B cell (primary cell): ENCODE data around the gene CCDC102A. TPM values are rescaled to one million over a fixed set of nuclear protein-coding genes. Genes with fewer than 3 reads are reported as not detected.

Experiments
- ATAC-seq: fragments of 200-7000 bp; cut with Tn5 transposase; one replicate; pipeline ENCODE4 v1.10.0; 2021; ENCODE audit warnings: low read depth, mild to moderate bottlenecking, moderate number of reproducible peaks, moderate library complexity
- CTCF ChIA-PET: fragments of 350-600 bp; sonication (Branson Sonifier 250); formaldehyde crosslinking; loops from one replicate; lab custom pipeline; 2021; ENCODE audit warnings: antibody characterized with exemption, inconsistent platforms; lab: Charles Lee
- POLR2A ChIA-PET: fragments of 350-600 bp; sonication (Branson Sonifier 250); formaldehyde crosslinking; loops from one replicate; lab custom pipeline; 2021; ENCODE audit warnings: antibody characterized with exemption; lab: Charles Lee
- DNase-seq: peaks from one replicate; pipeline ENCODE4 v3.0.0; 2013
- H2AFZ ChIP-seq: 2 replicates; pipeline ENCODE4 v1.6.1; 2012; ENCODE audit warnings: mild to moderate bottlenecking, low read depth, low read length; ENCODE audit not compliant: insufficient read depth, poor library complexity, severe bottlenecking
- H3K27ac ChIP-seq, 2 donors: 1 replicate in 1 of 2; 2 replicates in 1 of 2; pipeline ENCODE4 v1.5.1; 2012 to 2013; ENCODE audit warnings: low read length in 2 of 2, mild to moderate bottlenecking in 2 of 2, moderate library complexity in 1 of 2
- H3K27me3 ChIP-seq, 4 experiments: fragments of 200-600 bp in 1 of 4; sonication (generic) in 1 of 4; replicated peaks in 1 of 4; 1 replicate in 2 of 4; 2 replicates in 2 of 4; pipeline versions ENCODE4 v1.6.1 to v1.7.0; 2013 to 2016; ENCODE audit warnings: low read length in 3 of 4, mild to moderate bottlenecking in 2 of 4, mixed read lengths in 1 of 4, moderate library complexity in 1 of 4; ENCODE audit not compliant: insufficient read depth in 4 of 4, control insufficient read depth in 3 of 4; ENCODE audit errors: control extremely low read depth in 1 of 4
- H3K36me3 ChIP-seq, 2 experiments: replicated peaks in 1 of 2; 1 replicate in 1 of 2; 2 replicates in 1 of 2; pipeline versions ENCODE4 v1.6.1 to v1.7.1; 2013; ENCODE audit warnings: low read length in 1 of 2; ENCODE audit not compliant: insufficient read depth in 2 of 2, control insufficient read depth in 1 of 2; ENCODE audit errors: control extremely low read depth in 1 of 2, extremely low read depth in 1 of 2
- H3K4me1 ChIP-seq, 2 donors: fragments of 200-600 bp in 1 of 2; sonication (generic) in 1 of 2; 1 replicate in 1 of 2; 2 replicates in 1 of 2; pipeline versions ENCODE4 v1.5.1 to v1.6.1; 2013 to 2017; ENCODE audit warnings: low read length in 2 of 2; ENCODE audit not compliant: control insufficient read depth in 2 of 2, insufficient read depth in 2 of 2
- H3K4me2 ChIP-seq: replicated peaks from 2 replicates; pipeline ENCODE3; 2012; ENCODE audit warnings: mild to moderate bottlenecking, low read depth, low read length; ENCODE audit not compliant: poor library complexity, severe bottlenecking
- H3K4me3 ChIP-seq, 5 experiments: fragments of 200-600 bp in 1 of 5; sonication (generic) in 1 of 5; 1 replicate in 3 of 5; 2 replicates in 2 of 5; pipeline versions ENCODE4 v1.5.1 to v1.7.0; 2011 to 2016; ENCODE audit warnings: low read length in 4 of 5, mild to moderate bottlenecking in 4 of 5, low read depth in 2 of 5, control low read depth in 1 of 5, moderate library complexity in 1 of 5; ENCODE audit not compliant: insufficient read depth in 1 of 5; ENCODE audit errors: control extremely low read depth in 1 of 5, extremely low read depth in 1 of 5
- H3K79me2 ChIP-seq: fragments of 200-600 bp; sonication (generic); one replicate; pipeline ENCODE4 v1.6.0; 2016; ENCODE audit warnings: low read length; ENCODE audit not compliant: control insufficient read depth, insufficient read depth
- H3K9ac ChIP-seq: fragments of 200-600 bp; sonication (generic); 2 replicates; pipeline ENCODE4 v1.6.1; 2017; ENCODE audit warnings: mild to moderate bottlenecking, low read length, moderate library complexity
- H3K9me3 ChIP-seq, 3 donors: one replicate each; pipeline versions ENCODE4 v1.6.1 to v1.7.1; 2013; ENCODE audit warnings: low read length in 2 of 3; ENCODE audit not compliant: control insufficient read depth in 2 of 3, insufficient read depth in 1 of 3; ENCODE audit errors: control extremely low read depth in 1 of 3
- H4K20me1 ChIP-seq: 2 replicates; pipeline ENCODE4 v1.6.0; 2012; ENCODE audit warnings: mild to moderate bottlenecking, low read length; ENCODE audit not compliant: insufficient read depth, control insufficient read depth, poor library complexity, severe bottlenecking
- H3K27ac Mint-ChIP-seq: one replicate; pipeline ENCODE4 v1.8.0; 2021; ENCODE audit warnings: mixed read lengths
- H3K27me3 Mint-ChIP-seq: one replicate; pipeline ENCODE4 v1.8.0; 2021; ENCODE audit warnings: mixed read lengths
- H3K4me1 Mint-ChIP-seq: one replicate; pipeline ENCODE4 v1.8.0; 2021; ENCODE audit warnings: mixed read lengths
- H3K4me3 Mint-ChIP-seq: one replicate; pipeline ENCODE4 v1.8.0; 2021; ENCODE audit warnings: mixed read lengths
- H3K9me3 Mint-ChIP-seq: one replicate; pipeline ENCODE4 v1.8.0; 2022; ENCODE audit warnings: mixed read lengths; ENCODE audit not compliant: insufficient read depth
- CTCF ChIP-seq: fragments of 200-600 bp; IDR thresholded peaks from one replicate; pipeline ENCODE4 v1.8.0; 2022; ENCODE audit warnings: antibody characterized with exemption, mild to moderate bottlenecking
- EZH2 ChIP-seq: IDR thresholded peaks from 2 replicates; pipeline ENCODE4 v1.6.1; 2012; ENCODE audit warnings: borderline replicate concordance, low read depth, mild to moderate bottlenecking, moderate library complexity, low read length; ENCODE audit not compliant: insufficient read depth, poor library complexity, severe bottlenecking
- WGBS: methylation state at CpG from one replicate; pipeline ENCODE4 v1.1.5; 2013; ENCODE audit warnings: missing lambda C conversion rate; ENCODE audit not compliant: insufficient coverage; 5-methylcytosine and 5-hydroxymethylcytosine counted together
- intact Hi-C: fragments of 100-400 bp; cut with micrococcal nuclease; formaldehyde crosslinking; loops from one replicate; pipeline ENCODE4 v1.10.0; 2022
- polyA plus RNA-seq: library from polyadenylated mRNA; depleted of rRNA; stranded (reverse); fragments of >200 nt; gene quantifications from 2 replicates; pipeline ENCODE4 v1.2.3, GENCODE V29; 2012
- total RNA-seq, 2 donors: library from RNA; stranded (reverse); fragments of 120-200 nt in 1 of 2; gene quantifications; 1 replicate in 1 of 2; 2 replicates in 1 of 2; pipeline versions ENCODE4 v1.2.3 to v1.2.4, GENCODE V29; 2013 to 2022

The CCDC102A gene
- total and polyA plus RNA-seq, 2 donors (not counting 1 experiment from before 2014, with no cell fraction given): 14.5 to 14.7 TPM

GRCh38 chr16:57513371-57514102 lies 22.8 kb downstream of the CCDC102A start:
- Mint-ChIP-seq H3K27me3 (peaks cover 2% of the 10 kb centered on the region), H3K9me3 (no peaks in the 10 kb centered on the region), H3K4me1 (no peaks in the 10 kb centered on the region), H3K27ac (no peak overlapping the region), H3K4me3 (no peak overlapping the region)
- Histone ChIP-seq H3K4me2 (no peak overlapping the region), H2AFZ (no peak overlapping the region), H3K27ac (no peak overlapping the region), H3K9me3 (no peaks in the 10 kb centered on the region), H3K4me1 (no peaks in the 10 kb centered on the region), H4K20me1 (no peaks in the 10 kb centered on the region), H3K27me3 (no peaks in the 10 kb centered on the region), H3K36me3 (peaks cover 0 to 12% of the 10 kb centered on the region in 2 experiments), H3K9ac (no peak overlapping the region), H3K4me3 (no peak overlapping the region), H3K79me2 (no peaks in the 10 kb centered on the region)
- DNase-seq (no peak), ATAC-seq (no peak)
- ChIA-PET CTCF (interaction anchor here (1.1 to 1.8 kb wide), 4 partner anchors 9 to 97 kb away, joined by 3 to 6 read pairs (median 4); no protein-coding TSS in a partner anchor), POLR2A (no interaction called here)
- WGBS: 88% methylated on average over 9 of the region's 14 CpGs
- intact Hi-C loops: no loop called here
- TF ChIP-seq EZH2 (no peak), CTCF (no peak)
